ENCODE measurements around the gene SLC25A12. TPM values are rescaled to one million over a fixed set of nuclear protein-coding genes. Genes with fewer than 3 reads are reported as not detected.
"Not testable (repeated sequence)": the region's sequence is repeated elsewhere in the genome, so short reads cannot be mapped to it uniquely, and the experiment has no call there.

The SLC25A12 gene
- total RNA-seq, 1 experiment from 2014 or later: 28.2 TPM

DNA sequence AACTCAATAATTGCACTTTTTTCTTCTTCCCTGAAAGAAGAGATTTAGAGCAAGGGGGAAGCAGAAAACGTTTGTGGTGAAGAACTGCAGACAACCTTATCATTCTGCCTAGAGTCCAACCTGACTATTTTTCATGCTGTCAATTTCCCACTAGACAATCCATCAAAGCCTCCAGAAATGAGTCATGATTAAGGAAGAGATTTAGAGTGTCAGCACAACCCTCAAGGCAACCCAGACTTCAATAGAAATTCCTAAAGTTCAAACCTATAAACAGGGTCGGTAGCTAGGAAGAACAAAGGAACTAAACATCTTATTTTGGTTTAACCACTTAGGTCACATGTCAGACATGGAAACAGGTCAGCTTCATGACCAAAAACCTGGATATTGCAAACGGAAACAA, 86.9 kb downstream of the SLC25A12 start:
- DNase-seq (ENCODE audit: low read depth, low spot score): peak; percentile 55
- in situ Hi-C loops (cut with HindIII; ENCODE audit: low pct_unique_long_range_greater_than_20kb, low sequenced_read_pairs): no loop called here

DNA sequence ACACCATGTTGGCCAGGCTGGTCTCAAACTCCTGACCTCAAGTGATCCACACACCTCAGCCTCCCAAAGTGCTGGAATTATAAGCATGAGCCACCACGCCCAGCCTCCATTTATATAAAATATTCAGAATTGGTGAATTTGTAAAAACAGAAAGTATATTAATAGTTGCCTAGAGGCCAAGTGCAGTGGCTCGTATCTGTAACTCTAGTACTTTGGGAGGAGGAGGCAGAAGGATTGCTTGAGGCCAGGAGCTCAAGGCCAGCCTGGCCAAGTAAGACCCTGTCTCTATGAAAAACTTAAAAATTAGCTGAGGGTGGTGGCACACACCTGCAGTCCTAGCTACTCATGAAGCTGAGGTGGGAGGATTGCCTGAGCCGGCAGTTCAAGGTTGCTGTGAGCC, 89.6 kb downstream of the SLC25A12 start:
- in situ Hi-C loops (cut with HindIII; ENCODE audit: low pct_unique_long_range_greater_than_20kb, low sequenced_read_pairs): no loop called here
- no peak for DNase-seq (ENCODE audit: low read depth, low spot score)

DNA sequence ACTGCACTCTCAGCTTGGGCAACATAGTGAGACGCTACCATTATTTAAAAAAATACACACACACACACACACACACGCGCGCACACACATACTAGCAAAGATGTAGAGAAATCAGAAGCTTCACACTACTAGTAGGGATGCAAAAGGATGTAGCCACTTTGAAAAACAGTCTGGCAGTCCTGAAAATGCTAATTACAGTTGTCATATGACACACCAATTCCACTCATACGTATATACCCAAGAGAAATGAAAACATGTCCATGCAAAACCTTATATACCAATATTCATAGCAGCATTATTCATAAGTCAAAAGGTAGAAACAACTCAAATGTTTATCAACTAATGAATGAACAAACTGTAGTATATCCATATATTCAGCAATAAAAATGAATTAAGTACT, 90.3 kb downstream of the SLC25A12 start:
- in situ Hi-C loops (cut with HindIII; ENCODE audit: low pct_unique_long_range_greater_than_20kb, low sequenced_read_pairs): no loop called here
- DNase-seq (ENCODE audit: low read depth, low spot score): no peak

DNA sequence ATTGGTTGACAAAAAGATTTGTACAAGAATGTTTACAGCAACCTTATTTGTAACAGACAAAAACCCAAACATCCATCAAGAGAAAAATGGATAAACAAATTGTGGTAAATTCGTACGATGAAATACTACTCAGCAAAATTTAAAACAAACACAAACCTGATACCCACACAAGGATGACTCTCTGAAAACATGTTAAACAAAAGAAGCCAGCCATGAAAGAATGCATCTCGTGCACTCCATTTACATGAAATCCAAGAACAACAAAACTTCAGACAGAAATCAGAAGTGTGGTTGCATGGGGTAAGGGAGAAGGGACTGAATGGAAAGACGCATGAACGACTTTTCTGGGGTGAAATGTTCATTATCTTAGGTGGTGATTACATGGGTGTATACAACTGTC, 93.4 kb downstream of the SLC25A12 start:
- in situ Hi-C loops (cut with HindIII; ENCODE audit: low pct_unique_long_range_greater_than_20kb, low sequenced_read_pairs): no loop called here
- DNase-seq (ENCODE audit: low read depth, low spot score): no peak

DNA sequence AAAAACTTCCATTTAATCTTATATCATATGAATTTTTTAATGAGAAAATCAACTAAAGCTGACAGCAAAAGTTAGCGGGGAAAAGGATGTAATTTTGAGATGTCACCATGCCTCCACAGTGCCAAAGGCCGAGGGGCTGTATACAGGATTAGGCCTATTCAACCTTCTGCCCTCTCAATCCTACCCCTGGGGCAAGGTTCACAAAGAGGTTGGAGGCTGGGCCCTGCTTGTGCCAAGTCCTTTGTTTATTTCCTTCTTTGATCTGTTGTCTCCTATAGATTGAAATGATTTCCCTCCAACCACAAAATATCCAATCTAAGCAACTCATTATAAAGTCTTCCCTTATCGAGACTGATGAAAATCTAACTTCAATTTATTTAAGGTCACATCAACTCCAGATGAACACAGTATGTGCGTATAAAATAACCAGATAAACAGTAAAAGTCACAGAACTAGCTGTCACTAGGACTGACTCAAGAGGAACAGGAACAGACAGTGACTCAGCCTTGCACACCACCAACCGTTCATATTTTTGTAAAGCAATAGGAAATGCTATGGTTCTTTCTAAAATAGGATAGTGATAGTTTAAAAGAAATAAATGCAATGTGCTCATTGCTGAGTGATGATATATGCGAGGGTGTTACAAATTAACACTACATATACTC, 95.8 kb downstream of the SLC25A12 start:
- in situ Hi-C loops (cut with HindIII; ENCODE audit: low pct_unique_long_range_greater_than_20kb, low sequenced_read_pairs): no loop called here
- DNase-seq (ENCODE audit: low read depth, low spot score): no peak

DNA sequence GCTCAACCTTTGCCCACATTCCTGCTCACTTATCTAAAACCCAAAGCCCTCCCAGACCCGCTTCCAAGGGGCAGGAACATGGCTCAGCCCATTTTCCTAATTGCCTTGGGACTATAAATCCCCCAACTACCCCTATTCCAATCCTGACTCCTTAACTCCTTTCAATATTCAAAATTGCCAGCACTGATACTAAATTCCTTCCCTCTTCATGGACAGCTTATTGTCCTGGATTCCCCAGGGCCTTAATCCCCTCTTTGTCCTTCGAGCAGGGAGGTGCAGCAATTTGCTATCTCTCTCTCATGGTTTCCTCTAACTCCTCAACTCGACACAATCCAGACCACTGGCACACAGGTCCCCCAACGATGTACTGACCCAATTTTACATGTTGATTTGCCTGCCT, 99.1 kb downstream of the SLC25A12 start:
- in situ Hi-C loops (cut with HindIII; ENCODE audit: low pct_unique_long_range_greater_than_20kb, low sequenced_read_pairs): no loop called here
- DNase-seq (ENCODE audit: low read depth, low spot score): no peak

DNA sequence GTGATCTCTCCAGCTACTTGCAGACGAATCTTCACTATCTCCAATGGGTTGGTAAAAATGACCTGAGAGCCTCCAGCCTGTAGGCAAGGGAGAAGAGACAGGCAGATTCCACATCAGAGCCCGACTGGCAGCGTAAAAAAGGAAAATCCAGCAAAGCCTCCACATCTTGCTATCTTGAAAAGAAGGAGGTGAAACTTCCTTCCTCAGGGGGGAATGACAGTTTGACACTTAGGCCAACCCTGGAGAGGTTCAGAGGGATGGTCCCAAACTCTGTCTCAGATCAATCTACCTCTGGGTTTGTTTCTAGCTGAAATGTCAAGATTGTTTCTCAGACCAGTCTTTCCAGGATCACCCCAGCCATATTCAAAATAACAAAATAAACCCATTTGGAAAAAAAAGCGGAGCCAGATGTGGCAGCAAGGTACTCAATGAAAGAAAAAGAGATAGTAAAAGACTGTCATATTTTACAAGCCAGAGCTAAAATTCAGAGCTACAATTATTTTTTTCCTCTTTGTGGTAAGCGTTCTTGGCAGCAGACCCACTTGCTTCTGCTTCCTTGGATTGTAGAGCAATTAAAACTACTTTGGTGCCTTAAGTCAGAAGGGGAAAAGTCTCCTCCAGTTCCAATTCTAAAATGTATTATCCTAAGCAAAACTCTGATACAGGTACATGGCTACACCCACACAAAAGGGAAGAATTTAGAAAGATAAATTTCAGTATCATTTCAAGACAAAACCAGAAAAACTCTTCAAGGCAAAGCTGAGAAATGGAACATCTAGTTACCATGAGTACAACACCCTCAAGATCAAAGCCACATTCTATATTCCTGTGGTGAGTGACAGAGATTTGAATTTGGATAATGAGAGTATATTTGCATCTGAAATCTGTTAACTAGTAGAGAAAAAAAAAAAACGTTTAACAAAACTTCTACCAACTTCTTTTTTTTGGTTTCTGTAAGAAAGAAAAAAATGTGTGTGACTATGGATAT, 100.1 kb downstream of the SLC25A12 start:
- in situ Hi-C loops (cut with HindIII; ENCODE audit: low pct_unique_long_range_greater_than_20kb, low sequenced_read_pairs): no loop called here
- DNase-seq (ENCODE audit: low read depth, low spot score): no peak

DNA sequence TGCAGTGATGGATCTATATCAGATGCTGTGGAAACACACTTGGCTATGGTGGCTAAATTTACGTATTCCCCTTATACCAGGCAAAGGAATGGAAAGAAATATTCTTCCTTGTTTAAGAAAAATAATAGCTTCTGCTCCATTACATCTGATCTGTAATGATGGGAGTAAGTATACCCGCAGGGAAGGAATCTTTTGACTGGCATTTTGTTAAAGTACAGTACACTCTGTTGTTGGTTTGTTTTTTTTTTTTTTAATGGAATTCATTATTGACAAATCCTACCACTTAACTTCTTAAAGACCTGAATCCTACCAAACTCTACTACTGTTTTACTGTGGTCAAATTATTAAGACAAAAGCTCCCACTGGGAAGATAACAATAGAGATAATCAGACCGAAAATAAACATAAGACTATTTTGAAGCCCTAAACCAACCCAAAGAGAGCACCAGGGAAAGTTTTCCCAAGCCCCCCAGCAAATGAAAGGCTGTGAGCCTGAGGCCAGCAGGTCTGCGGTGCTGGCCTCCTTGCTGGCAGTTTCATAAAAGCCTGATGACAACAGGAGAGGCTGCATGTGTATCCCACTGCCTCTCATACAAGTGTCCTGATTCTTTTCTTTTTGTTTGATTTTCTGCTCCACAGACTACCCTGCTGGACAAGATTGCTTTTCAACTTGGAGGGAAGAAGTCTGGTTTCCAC, 101.0 kb downstream of the SLC25A12 start:
- in situ Hi-C loops (cut with HindIII; ENCODE audit: low pct_unique_long_range_greater_than_20kb, low sequenced_read_pairs): no loop called here
- peak; percentile 42 for DNase-seq (ENCODE audit: low read depth, low spot score)

DNA sequence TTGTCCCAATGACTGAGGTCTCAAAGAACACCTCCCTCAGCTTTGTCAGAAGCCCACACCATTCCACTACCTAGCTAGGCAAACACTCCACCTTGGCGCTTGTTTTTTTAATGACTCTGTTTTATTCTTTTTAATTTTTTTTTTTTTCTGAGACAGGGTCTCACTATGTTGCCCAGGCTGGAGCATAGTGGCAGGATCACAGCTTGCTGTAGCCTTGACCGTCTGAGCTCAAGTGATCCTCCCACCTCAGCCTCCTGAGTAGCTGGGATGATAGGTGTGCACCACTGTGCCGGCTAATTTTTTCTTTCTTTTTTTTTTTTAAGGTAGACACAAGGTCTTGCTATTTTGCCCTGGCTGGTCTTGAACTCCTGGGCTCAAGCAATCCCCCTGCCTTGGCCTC, 101.9 kb downstream of the SLC25A12 start:
- in situ Hi-C loops (cut with HindIII; ENCODE audit: low pct_unique_long_range_greater_than_20kb, low sequenced_read_pairs): no loop called here
- DNase-seq (ENCODE audit: low read depth, low spot score): no peak

DNA sequence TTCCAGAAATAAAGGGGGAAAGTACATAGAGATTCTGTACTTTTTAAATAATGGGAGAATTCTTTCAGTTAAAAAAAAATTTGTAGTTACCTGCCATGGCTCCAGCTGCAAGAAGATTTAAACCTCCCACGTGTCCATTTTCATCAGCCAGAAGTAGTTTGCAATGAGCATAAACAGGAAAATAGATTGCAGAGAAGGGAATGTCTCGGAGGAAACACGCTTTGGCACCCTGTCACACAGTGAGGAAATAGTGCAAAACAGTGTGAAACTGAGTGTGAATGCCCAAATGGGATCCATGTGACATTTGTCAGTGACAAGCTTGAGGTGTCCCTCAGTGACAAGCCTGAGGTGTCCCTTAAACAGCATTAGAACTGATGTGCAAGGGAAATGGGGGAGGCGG, 102.7 kb downstream of the SLC25A12 start:
- DNase-seq (ENCODE audit: low read depth, low spot score): no peak
- in situ Hi-C loops (cut with HindIII; ENCODE audit: low pct_unique_long_range_greater_than_20kb, low sequenced_read_pairs): no loop called here

DNA sequence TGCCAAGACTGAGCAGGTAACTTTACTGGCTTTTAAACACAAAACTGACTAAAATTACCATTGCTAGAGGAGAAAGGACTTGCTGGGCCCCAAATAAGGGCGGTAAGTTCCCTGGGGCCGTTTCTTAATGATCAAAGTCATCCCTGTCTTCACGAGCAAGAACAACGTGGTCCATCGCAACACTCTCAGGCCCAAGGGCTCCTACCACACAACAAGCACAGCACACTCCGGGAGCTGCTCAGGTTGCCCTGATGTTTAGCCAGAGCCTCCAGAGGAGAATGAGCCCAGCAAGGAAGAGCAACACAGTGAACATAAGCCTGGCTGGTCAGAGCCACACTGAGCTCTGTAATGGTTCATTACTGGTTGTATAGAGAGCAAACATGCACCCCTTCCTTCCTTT, 104.1 kb downstream of the SLC25A12 start:
- in situ Hi-C loops (cut with HindIII; ENCODE audit: low pct_unique_long_range_greater_than_20kb, low sequenced_read_pairs): no loop called here
- no peak for DNase-seq (ENCODE audit: low read depth, low spot score)

DNA sequence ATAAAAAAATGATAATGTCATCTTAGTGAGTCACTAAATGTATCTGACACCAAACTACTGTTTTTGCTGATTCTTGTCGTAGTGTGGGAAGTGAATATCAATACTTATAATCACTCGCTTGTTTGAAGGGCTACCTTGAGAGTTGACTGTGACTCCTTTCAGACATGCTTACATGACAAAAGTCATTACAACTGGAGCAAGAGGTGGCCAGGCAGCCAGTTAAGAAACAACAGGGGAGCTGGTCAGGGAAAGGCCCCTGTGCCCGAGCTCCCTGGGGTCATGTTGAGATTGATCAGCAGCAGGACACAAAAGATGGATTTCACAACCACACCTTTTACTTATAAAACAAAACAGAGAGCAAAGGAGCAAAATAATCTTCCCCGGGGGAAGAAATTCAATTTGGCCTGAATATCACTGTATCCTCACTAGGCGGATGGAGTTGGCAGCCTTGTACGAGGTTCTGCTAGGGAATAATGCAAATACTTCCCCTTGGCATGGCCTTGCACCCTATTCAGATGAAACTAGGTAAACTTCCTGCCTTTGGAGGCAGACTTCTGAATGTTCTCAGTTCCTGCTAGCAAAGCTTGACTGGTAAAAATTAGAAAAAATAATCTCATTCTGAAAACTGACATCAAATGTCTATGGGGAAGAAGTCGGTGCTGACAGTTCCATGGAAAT, 105.6 kb downstream of the SLC25A12 start:
- no peak for DNase-seq (ENCODE audit: low read depth, low spot score)
- in situ Hi-C loops (cut with HindIII; ENCODE audit: low pct_unique_long_range_greater_than_20kb, low sequenced_read_pairs): no loop called here

DNA sequence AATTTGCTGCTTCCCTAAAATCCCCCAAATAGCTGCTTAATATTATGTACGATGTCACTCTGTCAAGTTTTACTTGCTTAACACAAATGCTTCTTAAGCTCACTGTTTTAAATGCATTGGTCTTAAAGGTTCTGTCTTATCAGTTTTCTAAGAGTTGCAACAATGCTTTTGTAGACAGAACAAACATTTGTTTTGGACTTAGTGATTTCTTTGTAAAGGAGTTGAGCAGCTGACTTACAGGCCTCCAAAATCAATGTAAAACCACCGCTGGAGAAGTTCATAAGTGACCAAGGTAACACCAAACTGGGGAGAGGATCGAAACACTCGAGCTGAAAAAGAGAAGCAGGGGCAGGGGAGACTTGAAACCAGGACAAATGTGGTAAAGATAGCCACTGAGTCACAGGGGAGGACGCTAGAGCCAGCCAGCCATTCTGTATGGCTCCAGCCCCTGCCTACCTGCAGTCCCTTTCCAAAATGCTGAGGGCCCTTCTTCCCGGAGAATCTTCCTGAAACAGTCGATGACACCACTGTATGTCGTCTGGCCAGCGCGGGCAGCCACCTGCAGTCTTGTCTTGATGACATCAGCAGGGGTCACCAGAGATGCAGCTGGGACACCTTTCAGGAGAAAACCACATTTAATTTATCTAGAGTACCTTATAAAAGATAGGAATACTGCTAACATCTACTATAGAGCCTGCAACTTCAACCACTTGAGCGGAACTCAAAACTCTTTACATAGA, 106.5 kb downstream of the SLC25A12 start:
- in situ Hi-C loops (cut with HindIII; ENCODE audit: low pct_unique_long_range_greater_than_20kb, low sequenced_read_pairs): no loop called here
- no peak for DNase-seq (ENCODE audit: low read depth, low spot score)

DNA sequence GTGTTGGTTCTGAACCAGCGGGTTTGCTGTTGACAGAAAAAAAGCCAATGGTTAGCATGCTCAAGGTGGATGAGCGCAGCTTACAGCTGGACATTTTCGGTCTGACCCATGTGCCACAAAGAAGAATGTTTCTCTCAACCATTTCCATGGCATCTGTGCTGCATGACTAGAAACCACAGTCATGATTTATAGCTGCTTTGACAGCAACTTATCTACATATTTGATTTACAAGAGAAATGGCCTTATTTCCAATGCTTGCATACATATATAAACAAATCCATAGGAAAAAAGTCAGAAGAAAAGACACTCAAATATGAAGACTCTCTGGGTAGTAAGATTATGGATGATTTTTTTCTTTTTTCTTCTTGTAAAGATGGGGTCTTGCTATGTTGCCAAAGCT, 108.6 kb downstream of the SLC25A12 start:
- in situ Hi-C loops (cut with HindIII; ENCODE audit: low pct_unique_long_range_greater_than_20kb, low sequenced_read_pairs): no loop called here
- no peak for DNase-seq (ENCODE audit: low read depth, low spot score)

DNA sequence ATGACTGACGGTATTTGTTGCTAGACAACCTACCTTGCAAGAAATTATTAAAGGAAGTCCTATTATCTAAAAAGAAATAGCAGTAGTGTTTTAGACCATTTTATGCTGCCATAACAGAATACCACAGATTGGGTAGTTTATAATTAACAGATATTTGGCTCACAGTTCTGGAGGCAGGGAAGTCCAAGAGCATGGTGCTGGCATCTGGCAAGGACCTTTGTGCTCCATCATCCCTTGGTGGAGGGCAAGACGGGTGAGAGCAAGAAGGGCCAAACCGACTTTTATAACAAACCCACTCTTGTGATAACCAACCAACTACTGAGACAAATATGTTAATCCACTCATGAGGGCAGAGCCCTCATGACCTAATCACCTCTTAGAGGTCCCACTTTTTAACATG, 115.5 kb downstream of the SLC25A12 start:
- DNase-seq (ENCODE audit: low read depth, low spot score): no peak
- in situ Hi-C loops (cut with HindIII; ENCODE audit: low pct_unique_long_range_greater_than_20kb, low sequenced_read_pairs): no loop called here

DNA sequence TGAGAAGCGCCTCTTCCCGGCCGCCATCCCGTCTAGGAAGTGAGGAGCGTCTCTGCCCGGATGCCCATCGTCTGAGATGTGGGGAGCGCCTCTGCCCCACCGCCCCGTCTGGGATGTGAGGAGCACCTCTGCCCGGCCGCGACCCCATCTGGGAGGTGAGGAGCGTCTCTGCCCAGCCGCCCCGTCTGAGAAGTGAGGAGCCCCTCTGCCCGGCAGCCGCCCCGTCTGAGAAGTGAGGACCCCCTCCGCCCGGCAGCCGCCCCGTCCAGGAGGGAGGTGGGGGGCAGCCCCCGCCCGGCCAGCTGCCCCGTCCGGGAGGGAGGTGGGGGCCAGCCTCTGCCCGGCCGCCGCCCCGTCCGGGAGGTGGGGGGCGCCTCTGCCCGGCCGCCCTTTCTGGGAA, 119.5 kb downstream of the SLC25A12 start:
- in situ Hi-C loops (cut with HindIII; ENCODE audit: low pct_unique_long_range_greater_than_20kb, low sequenced_read_pairs); DNase-seq (ENCODE audit: low read depth, low spot score): not testable (repeated sequence)

DNA sequence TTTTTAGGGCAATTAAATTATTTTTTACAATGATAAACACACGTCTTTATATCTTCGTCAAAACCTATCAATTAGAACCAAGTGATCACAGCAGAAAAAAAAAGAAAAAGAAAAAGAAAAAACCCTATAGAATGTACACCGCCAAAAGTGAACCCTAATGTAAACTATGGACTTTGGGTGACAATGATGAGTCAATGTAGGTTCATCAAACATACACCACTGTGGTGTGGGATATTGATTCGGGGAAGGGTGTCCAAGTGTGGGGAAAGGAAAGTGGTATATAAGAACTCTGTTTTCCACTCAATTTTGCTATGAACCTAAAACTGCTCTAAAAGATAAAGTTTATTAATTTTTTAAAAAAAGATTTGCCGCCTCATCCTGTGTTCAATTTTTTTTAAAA, 121.7 kb downstream of the SLC25A12 start:
- no peak for DNase-seq (ENCODE audit: low read depth, low spot score)
- in situ Hi-C loops (cut with HindIII; ENCODE audit: low pct_unique_long_range_greater_than_20kb, low sequenced_read_pairs): no loop called here
